HG03439 (cell line): ENCODE data around the gene CNGB1.
"Not testable (repeated sequence)": the region's sequence is repeated elsewhere in the genome, so short reads cannot be mapped to it uniquely, and the experiment has no call there.

Source experiments
- ATAC-seq: cut with Tn5 transposase; IDR thresholded peaks from one replicate; pipeline ENCODE4 v1.9.1; 2021; ENCODE audit warnings: mild to moderate bottlenecking, moderate library complexity; ENCODE audit not compliant: unreplicated experiment

The CNGB1 gene

GRCh38 chr16:57911743-57912142, 59.2 kb downstream of the CNGB1 start:
- ATAC-seq, result no peak

DNA sequence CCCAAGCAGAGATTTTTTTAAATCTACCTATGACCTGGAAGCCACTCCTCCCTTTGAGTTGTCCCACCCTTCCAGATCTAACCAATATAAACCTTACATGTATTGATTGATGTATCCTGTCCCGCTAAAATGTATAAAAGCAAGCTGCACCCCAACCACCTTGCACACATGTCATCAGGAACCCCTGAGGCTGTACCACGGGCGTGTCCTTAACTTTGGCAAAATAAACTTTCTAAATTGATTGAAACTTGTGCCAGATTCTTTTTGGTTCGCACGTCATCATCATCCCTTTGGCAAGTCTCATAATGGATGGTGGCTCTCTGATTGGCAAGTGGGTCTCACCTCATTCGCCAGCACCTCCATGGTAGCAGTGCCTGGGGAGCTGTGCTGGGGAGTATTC, 60.2 kb downstream of the CNGB1 start:
- no peak for ATAC-seq

GRCh38 chr16:57908409-57908987, 62.4 kb downstream of the CNGB1 start:
- no peak for ATAC-seq

DNA sequence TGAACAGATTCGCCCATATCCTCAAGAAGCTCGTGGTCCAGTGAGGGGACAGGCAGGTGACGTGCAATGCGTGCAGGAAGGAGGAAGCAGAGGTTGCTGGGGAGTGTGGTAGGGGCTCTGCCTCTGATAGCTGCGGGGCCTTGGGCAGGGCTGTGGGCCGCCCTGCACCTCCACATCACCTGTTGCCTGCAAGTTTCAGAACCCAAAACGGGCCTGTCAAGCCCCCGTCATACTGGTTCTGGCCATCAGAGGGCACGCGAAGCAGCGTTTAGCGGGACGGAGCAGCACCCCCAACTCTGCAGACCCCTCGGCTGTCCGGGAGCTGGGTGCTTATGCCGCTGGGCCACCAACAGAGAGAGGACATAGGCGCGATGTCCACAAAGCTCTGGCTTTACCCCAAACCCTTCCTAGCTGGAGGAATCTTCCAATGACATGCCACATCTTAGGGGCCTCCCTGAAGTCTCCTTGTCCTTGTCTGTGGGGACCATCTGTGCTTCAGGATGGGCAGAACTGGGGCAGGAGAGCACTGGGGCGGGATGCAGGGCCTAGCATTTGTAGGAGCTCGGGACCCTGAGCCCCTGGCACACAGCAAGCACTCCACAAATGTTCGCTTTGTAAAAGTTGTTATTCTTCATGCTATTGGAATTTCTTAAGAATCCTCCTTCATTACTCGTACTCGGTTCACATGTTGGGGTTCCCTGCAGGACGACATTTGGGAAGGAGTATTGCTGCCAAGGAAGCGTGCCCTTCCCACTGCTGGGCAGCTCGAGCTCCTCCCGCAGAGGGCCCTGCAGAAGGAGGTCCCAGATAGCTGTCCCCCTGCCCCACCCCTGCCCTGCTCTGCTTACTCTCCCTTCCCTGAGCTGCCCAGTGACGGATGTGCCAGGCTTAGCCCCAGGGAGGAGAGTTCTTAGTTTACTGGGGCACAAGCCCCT, 64.3 kb downstream of the CNGB1 start:
- ATAC-seq, result no peak

DNA sequence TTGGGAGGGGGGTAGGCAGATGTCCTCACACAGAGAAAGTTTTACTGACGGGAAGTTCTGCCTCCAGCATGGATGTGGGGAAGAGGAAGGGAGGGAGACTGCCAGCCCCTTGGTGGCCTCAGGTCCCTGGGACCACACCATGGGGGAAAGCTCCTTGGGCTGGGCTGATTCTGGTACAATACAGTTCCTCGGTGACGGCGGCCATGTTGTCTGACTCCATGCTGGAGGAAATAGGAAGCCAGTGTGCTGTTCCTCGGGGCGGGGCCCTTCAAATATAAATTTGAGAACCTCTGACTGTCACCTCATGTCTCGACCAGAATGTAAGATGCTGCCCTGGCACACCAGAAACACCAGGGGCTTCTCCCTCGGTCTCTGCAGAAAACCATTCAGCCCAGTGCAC, 66.8 kb downstream of the CNGB1 start:
- ATAC-seq, result no peak

DNA sequence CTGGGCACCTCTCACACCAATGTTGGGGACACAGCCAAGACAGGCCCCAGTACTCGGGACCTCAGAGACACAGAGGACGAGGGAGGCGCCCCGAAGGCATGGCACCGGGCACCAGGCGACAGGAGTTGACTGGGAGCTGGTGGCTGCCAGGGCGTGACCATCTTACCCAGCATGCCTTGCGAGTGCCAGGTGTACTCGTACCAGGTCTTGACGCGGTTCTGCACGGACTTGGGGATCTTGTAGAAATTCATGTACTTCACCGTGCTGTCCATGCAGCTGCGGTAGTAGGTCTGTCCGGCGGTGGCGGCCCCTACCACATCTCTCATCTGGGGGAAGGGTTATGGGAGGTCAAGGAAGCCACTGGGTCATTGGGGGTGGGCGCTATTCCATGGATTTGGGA, 67.3 kb downstream of the CNGB1 start:
- no peak for ATAC-seq

DNA sequence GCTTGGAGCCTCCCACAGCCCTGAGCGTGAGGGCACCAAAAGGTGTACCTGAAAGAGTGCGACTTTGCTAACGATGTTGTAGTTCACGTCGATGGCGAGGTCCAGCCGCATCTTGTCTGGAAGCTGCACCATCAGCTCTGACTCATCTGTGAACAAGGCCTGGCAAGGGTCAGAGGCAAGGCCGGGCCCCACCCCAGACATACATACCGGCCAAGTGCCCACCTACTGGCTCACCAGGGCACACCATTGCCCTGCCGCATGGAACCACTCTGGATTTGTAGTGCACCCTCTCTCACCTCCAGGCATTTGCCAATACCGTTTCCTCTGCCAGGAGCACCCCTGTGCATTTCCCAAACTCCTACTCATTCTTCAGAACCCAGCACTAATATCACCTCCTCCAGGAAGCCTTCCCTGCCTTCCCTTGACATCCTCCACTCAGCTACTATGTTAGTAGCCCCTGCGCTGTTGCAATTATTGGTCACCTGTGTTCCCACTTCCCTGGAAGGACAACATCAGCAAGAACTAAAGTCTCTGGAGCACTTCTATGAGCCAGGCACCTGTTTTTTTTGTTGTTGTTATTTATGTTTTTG, 69.4 kb downstream of the CNGB1 start:
- ATAC-seq, result no peak

- ATAC-seq, result no peak
Measured at GRCh38 chr16:57900796-57901479, 70.0 kb downstream of the CNGB1 start.

DNA sequence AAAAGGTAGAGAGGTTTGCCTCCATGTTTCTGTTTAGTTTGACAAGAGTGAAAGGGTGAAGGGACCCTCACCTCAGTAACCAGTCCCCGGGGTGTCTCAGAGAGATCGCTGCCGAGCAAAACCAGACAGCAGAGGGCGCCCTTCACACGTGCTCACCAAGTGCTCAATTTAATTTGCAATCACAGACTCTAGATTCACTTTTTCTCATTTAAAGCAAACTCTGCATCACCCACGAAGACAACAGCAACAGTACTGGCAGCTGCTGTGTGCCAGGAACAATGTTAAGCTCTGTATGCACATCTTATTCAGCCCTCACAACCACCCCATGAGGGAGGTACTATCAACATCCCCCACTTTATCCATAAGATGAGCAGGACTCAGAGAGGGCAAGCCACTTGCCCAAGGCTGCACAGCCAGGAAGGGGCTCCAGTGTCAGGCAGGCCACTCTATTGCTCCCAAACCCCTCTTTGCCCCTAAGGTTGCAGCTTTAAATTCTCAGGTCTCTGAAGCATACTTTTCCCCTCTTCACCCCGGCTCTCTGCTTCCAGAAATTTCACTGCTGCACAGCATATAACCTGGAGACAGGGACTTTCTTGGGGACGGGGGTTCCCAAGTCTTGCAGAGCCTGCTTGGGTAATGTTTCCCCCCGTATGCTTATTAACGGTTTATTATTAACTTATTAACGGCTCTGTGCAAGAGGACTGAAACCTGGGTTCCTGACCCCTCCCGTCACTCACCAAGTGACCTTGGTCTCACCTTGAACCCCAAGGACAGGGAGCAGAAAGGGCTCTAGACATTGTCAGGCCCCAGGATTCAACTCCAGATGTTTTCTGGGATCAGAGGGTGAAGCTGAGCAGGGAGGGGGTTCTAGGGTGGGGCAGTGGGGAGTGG, 70.9 kb downstream of the CNGB1 start:
- ATAC-seq, result no peak

DNA sequence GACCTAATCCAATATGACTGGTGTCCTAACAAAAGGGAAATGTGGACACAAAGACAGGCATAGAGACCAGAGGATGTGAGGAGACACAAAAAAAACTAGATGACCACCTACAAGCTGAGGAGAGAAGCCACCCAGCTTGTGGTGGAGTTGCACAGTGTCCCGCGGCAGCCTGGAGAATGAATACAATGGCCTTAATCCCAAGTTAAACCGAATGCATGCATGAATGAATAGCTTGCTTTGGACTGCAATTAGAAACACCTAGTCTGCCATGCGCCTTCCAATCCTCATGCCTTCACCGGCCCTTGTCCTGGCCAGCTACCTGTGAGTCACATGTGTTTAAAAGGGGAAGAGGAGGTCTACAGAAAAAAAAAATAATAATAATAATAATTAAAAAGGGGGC, 72.0 kb downstream of the CNGB1 start:
- ATAC-seq, result no peak

- no peak for ATAC-seq
Measured at GRCh38 chr16:57897996-57898395, 72.9 kb downstream of the CNGB1 start.

DNA sequence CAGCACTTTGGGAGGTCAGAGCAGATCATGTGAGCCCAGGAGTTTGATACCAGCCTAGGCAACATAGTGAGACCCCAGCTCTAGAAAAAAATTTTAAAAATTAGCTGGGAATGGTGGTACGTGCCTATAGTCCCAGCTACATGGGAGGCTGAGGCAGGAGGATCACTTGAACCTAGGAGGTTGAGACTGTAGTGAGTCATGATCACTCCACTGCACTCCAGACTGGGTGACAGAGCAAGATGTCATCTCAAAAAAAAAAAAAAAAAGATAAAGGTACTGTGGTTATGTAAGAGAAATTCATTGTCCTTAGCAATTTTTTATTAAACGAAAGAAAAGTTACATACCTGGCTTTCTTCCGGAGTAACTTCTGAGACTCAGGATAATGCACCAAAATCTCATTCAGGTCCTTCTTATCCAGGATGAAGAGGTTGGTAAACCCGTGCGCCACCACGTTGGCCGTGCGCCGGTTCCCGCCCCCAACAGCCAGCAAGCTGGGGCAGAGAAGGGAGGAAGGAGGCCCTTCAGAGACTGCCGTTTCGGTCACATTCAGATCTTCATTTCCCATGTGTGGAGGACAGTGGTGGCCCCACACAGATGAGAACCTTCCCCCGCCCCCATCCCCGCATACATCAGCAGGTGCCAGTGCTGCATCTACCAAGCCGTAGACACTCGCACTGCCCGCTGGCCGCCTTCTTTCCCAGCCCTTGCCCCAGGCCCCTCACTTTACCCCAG, 73.7 kb downstream of the CNGB1 start:
- ATAC-seq, result no peak

GRCh38 chr16:57895081-57895547, 75.8 kb downstream of the CNGB1 start:
- not testable (repeated sequence) for ATAC-seq

GRCh38 chr16:57894390-57895080, 76.4 kb downstream of the CNGB1 start:
- no peak for ATAC-seq

- no peak for ATAC-seq
Measured at GRCh38 chr16:57893559-57894389, 77.2 kb downstream of the CNGB1 start.

DNA sequence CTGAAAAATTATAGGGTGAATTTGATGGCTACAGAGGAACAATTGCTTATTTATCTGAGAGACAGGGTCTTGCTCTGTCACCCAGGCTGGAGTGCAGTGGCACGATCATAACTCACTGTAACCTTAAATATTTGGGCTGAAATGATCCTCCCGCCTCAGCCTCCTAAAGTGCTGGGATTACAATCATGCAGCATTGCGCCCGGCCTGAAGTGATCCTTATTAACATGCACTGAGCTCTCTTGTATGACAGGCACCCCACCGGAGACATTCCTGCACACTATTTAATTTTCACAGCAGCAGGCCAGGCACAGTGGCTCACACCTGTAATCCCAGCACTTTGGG, 77.7 kb downstream of the CNGB1 start:
- ATAC-seq, result no peak

GRCh38 chr16:57892447-57893096, 78.4 kb downstream of the CNGB1 start:
- no peak for ATAC-seq

- no peak for ATAC-seq
Measured at GRCh38 chr16:57892041-57892440, 78.9 kb downstream of the CNGB1 start.
